ENCODE results near the gene MARK1.

MARK1 gene

DNA sequence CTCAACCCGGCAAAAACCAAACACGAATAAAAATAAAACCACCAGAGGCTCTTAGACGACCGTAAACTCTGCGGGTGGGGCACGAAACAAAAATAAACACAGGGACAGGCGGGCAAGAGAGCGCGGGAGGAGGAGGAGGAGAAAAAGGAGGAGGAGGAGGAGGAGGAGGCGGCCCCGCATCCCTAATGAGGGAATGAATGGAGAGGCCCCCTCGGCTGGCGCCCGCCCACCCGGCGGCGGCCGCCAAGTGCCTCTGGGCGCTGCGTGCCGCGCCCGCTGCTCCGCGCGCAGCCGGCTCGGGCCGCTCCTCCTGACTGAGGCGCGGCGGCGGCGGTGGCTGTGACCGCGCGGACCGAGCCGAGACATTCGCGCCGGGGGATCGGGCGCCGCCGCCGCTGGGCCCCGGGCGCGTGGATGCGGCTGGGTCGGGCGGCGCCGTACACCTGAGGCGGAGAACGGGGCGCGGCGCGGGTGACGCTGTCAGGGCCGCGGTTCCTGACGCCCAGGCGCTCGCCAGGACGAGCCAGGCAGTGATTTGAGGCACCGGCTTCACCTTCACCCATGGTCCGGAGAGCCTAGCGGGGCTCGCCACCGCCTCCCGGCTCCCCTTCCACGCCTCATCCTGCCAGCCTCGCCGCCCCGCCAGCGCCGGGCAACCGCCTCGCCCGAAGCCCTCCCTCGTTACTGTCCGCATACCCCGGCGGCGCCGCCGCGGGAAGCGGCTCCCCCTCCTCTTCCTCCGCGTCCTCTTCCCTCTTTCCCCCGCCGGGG lies at the start of gene MARK1:
MARK1 (plus strand) TSS at position 229 of the 771 bp plus-strand sequence. CDS start 687 bp downstream, outside the sequence.
- no peak for DNase-seq

DNA sequence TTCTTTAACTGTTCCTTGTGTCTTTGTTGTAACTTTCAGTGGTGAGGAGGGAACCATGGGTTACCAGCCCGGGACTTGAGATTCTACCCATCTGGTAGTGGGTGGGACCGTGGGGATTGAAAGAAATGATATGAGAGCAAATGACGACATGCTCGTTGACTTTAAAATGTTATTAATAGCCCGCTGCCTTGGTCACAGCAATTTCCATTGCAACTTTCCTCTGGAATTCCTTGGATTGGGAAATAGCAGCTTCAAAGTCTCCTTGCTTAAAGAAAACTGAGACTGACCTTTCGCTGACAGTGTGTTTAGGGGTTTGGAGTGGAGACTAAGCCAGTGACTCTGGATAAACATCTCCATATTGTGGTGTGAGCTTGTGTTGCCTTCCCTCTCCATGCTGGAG lies 44.2 kb upstream of the MARK1 start:
- DNase-seq: no peak

DNA sequence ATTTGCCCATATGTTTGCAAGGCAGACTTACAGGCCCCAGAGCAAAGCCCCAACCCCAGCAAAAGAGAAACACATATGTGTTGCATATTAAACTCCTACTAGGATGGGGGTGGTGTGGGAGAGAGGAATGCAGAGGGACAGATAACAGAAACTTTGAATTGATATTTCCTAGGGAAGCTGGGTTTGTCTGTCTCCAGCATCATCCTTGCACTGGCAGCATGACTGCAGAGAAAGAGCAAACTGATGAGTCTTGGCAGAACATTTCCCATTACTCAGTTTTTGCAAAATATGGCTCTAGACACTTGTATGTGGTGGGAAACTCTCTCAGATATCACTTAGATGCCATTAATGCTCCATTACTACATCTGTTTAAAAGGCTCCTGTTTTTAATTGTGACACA lies 43.8 kb upstream of the MARK1 start:
- DNase-seq: no peak

DNA sequence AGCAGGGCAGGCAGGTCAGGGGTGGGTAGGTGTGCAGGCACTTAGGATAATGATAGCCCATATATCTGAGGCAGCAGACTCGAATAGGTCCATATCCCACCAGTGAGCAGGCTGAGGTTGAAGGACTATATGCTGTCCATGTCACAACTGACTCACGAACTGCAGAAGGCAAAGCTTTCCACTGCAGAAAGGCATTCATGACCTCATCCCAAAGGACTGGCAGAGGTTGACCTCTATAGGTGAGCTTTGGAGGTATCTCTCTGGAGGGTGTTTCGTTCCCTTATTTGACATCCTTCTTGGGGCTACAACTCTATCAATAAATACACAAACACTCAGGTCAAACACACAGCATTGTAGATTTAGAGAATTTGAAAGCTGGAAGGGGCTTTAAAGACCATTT lies 42.8 kb upstream of the MARK1 start:
- no peak for DNase-seq

DNA sequence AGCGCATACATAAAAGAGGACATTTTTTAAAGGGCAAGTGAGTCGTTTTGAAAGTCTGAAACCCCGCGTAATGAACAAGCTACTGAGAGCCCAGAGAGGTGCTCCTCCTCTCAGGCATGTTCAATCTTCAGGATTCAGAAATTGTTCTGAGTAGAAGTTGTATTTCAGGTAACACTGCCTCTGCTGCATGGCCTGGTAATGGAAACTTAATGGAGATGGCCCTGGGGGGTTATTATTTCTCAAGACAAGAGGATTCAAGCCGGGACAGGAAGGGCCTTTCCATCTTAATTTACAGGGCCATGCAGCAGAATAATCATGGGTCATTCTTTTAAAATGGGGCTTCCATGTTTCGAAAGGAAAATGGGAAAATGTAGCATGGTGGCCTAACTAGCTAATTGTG lies 42.1 kb upstream of the MARK1 start:
- DNase-seq: no peak

DNA sequence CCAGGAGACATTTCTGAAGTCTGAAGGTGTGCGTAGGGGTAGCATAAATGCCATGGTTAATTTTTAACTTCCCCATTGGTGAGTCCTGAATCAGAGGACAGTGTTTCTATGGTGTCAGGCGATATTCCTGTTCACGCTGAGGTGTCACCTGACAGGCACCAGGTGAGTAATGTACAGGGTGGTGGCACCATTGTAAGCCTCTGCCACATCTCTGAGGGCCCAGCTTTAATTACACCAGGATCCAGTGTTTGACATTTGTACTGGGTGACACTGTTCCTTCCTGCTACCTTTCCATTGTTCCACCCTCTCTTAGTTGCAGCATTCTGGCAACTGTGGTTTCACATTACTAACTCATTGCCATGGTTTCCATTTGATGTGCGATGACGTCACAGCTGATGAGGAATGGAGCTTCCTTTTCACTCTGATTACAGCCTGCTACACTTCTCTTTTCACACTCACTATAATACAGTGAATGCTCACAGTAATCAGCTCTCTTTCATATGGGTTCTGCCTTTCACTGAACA lies 40.6 kb upstream of the MARK1 start:
- no peak for DNase-seq

DNA sequence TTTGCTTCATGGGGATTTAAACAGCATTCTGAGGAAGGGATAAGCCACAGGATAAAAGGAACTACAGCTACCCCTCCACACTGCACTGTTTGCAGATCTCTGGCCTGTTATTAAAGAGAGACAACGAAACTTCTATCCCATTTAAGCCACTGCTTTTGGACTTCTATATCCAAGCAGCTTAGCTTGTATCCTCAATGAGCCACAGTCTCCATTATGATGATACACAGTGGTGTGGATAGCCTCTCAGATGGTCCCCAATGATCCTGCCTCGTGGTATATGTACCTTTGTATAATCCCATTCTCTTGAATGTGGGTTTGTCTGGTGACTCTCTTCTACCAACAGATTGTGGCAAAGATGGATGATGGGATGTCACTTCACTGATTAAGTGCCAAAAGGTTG lies 36.0 kb upstream of the MARK1 start:
- DNase-seq: no peak

DNA sequence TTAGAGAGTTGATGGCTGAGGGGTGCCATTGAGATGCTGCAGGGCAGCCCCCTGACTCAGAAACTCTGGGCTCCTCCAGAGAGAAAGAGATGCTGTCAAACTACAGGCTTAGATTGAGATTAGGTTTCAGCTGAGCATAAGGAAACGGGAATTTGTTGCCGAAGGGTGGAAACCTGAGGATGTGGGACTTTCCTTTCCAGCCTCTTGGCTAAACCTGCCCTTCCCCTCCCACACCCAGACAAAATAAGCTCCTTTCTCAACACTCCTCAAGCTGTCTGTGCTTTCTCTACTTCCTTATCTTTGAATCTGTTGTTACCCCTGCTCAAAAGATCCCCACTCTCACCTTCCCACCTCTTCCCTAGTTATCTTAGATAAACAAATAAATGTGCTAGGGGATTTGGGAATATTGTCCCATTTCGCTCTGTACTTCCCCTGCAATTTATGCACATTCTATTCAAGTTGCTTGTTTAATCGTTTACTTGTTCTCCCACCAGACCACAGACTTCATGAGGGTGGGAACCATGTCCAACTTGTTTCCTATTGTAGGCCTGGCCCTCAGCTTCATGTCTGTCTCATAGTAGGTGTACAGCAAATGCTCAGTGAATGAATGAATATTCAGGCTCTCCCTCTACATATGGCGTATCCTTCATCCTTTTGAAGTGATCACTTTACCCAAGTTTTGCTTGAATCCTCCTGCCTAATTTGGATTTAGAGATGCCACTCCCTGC lies 30.6 kb upstream of the MARK1 start:
- DNase-seq: no peak

DNA sequence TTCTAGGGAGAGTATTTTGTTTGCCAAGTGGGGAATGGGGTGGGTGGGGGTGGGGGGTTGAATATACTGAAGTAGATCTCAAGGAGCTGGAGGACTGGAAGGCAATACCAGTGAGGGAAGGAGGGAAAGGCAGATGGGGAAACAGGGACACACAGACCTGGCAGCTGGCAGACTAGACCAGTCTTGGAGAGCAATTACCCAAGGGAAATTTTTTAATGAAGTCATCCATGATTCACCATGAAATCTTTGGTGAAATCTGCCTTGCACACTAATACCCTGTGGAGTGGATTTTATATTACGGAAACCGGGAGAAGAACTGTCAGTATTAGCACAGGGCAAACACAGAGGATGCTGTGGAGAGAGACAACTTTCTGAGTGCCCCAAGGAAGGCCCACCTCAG lies 29.7 kb upstream of the MARK1 start:
- DNase-seq: no peak

DNA sequence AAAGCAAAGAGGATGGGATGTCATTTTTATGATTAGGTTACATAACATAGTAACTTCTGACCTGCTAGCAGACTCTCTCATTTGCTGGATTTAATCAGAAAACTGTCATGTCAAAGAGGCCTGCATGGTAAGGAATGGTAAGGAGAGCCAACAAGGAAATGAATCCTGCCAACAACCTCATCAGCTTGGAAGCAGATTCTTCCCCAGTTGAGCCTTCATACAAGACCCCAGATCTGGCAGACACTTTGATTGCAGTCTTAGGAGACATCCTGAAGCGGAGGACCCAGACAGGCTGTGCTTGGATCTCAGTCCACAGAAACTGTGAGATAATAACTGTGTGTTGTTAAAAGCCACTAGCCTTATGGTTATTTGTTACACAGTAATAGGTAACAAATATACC lies 27.6 kb upstream of the MARK1 start:
- DNase-seq: no peak

DNA sequence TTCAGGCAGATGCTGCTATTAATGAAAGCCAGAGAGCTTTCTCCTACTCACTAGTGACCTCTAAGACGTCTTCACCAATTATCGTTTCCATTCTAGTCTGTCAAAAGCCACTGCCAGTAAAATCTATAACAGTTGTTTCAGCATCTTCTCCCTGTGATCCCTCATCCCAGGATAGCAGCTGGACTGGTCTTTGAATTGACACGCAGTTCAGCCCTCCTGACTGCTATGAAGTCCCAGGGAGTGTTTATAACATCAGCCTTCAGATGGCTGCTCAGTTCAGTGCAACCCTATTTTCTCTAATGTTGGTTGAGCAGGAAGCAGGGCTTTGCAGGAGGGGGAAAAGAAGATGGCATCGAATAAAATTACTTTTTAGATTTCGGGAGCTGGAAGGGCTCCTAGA lies 23.6 kb upstream of the MARK1 start:
- no peak for DNase-seq

DNA sequence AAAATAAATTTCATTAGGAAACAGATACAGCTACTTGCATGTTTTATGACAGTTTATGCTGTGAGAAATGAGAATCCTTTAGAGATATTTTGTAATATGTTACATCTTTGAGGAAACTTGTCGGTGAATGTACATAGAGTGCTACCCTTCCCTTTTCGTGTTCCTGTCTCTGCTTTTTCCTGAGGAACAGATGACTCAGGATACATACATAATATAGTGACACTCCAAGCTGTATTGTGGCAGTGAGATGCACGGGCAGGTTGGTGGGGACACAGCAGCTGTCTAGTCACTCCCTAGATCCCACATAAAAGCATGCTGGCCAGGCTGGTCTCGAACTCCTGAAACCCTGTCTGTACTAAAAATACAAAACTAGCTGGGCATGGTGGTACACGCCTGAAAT lies 20.9 kb upstream of the MARK1 start:
- DNase-seq: no peak

DNA sequence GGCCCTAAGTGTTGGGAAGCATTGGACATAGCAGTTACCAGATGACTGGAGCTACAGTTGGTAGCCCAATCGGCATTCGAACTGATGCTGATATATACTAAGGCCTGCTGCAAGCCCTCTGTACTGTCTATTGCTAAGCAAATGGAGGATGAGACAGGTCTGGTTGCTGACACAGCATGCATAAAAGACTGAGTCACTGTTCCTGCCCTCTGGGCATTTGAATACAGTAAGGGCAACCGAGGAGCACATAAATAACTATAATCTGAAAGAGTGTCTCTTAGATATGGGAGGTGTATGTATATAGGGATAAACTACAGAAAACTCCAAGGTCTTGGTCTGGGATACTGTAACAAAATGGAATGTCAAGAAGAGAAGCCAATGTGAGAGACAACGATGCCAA lies 16.8 kb upstream of the MARK1 start:
- DNase-seq: no peak

DNA sequence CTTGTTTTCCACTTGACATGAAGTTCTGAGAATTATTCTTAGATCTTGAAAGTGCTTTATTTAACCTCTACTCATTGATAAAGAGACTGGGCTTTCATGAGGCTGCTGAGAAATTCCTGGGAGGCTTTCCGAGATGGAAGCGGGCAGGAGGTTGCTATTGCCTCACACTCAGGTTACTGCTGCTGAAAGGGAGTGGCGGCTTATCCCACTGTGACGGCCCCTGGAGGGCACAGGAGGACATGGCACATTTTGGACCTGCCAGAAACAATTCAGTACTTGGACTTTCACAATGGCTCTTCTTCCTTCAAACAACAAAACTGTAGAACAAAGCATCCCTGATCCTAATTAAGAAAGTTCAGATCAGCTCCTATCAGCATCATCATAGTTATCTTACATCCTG lies 16.2 kb upstream of the MARK1 start:
- DNase-seq: no peak

DNA sequence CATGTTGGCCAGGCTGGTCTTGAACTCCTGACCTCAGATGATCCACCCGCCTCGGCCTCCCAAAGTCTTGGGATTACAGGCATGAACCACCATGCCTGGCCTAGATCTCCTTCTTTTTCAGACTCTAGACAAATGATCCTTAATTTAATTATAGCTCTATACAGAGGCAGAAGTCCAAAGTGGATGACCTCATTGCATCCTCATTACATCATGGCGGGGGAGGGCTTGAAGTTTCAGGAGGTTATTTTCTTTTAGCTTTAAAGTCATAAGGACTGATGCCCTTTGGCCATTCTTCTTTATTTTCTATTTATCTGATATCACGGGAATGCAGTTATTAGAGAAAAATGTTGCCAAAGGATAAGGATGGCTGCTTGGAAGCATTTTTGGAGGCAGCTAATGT lies 14.1 kb upstream of the MARK1 start:
- DNase-seq: no peak

DNA sequence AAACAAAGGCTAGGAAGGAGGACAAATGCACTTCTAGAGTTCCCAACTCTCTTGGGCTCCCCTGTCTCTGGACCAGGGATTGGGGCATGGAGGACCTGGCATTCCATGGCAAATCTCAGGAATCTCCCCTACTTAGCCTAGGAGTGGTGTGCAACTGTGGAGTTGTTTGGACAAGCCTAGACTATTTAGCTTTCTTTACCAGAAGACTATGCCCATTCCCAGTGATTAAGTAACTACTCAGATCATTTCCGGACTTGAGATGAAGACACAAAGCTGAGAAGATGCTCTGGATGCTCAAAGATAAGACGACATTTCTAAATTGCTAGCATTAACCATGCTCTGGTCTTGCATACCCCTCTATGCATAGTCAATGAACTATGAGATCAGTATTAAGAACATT lies 13.7 kb upstream of the MARK1 start:
- no peak for DNase-seq

DNA sequence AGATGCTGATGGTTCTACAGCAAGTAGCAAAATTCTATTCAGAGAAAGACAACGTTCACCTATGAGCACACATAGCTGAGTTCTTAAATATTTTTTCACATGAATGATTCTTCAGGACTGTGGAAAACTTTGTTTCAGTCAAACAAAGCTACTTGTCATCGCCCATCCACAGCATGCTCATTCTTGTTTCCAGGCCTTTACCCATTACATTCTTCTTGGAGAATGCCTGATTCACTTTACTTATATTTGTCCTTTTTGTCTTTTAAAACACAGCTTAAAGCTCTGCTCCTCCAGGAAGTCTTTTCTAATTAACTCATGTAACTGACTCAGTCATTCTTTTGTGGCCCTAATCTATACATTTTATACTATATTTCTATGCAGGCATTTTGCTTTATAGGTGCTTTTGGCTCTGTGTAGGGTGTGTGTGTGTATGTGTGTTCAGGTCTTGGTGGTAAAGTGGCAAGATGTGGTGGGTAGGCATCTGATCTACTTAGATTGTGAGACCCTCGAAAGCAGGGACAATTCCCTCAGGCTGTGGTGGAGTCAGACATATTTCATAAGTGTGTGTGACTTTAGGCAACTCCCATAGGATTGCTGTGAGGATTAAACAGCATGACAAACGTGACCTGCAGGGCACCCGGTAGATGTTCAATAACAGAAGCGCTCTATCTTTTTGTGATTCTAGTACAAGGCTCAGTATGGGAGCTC lies 11.8 kb upstream of the MARK1 start:
- DNase-seq: no peak

DNA sequence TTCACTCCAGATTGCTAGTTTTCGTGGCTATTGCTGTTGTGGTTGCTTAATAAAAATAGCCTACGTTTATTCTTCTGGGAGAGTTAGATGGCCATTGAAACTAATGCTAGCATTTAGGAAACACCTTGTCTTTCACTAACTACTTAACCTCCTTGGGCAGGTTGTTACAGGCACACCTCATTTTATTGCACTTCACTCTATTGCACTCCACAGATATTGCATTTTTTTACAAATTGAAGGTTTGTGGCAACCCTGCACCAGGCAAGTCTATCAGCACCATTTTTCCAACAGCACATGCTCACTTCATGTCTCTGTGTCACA lies 11.3 kb upstream of the MARK1 start:
- no peak for DNase-seq

DNA sequence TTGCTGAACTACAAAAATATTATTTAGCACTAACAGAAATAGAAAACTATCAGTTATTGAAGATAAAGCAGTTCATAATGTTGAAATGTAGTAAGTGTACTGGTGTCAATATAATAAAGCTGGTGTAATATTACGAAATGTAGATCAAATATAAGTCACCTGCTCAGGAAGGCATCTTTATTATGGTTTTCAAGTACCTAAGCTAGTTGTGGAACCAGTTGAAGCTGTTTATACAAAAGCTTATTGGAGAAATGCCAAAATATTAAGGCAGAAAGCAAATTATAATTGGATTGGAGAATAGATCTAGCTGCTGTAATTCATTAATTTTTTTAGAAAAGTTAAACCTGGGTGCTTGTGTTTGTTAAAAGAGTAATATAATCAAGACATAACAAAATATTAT lies 6.2 kb upstream of the MARK1 start:
- DNase-seq: no peak

DNA sequence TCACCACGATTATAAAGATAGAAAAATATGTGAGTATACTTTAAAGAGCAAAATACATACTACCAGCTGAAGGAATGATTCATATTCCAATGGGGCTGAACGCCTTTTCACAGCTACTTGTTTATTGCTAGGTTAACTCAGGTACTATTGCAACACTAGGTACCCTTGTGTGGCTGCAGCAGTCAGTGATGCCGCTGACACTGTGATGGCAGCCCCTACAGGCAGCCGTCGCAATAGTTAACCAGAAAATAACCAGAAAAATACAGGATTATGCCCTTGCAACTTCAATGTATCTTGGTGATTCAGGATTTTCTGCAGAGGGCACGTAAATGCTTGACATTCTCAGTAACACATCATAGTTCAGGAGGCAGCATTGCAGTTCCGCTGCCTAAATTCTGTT lies 1.6 kb upstream of the MARK1 start:
- no peak for DNase-seq

DNA sequence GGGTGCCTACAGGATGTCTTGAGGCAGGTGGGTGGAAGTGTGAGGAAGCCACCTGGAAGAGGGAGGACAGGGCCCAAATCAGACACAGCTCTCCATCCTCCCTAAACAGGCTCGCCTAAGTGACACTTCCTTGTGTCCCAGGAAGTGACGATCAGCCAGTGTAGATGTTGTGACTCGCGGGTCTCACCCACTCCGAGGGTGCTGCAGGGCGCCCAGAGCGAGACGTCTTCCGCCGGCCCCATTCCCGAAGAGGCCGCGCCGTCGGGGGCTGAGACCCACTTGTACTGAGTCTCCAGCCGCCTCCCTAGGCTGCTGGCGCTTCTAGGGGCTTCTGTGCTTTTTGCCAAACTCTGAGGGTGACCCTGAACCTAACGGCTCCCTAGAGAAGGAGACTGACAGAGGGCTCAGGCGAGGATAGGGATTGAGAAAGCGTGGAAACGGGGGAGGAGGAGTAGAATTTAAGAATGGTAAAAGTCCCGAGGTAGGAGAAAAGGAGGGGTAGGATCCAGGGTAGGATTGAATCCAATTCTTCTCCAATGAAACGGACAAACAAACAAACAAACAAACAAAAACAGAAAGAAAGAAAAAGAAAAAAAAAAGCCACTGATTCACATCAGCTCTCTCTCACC lies 543 bp upstream of the MARK1 start:
- DNase-seq: no peak

DNA sequence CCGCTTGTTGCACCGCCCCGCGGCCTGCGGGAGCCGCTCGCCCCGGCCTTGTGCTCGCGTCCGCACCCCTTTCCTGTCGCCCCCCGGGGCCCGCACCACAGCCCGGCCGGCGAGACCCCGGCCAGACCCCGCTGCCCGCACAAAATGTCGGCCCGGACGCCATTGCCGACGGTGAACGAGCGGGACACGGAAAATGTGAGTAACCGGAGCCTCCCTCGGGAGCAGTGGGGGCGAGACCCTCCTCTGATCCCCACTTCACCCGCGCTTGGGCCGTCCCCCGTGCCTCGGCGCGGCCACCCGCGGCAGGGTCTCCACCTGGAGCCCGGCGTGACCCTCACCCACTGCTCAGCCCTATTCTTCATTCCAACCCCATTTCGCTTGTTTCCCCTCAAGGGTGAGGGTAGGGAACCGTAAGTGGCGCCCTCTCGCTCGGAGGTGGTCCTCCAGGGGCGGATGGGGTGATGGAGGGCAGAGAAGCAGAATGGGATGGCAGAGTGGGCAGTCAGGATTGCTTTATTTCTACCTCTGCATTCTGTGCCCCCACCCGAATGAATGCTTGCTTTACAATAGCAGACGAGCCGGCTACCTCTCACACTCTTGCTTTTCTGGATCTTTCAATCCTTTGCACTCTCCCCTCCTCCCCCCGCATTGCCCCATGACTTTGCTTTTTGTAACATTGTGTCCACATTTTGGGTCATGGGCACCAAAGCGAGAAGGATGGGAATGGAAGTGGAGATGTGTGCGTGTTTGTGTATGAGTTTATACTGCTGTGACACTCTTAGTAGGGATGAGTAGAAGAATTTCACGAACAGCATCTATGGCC lies 954 bp downstream of the MARK1 start:
- DNase-seq: no peak

Data from GDM1 (cell line).